HG03196 (cell line): ENCODE results near the gene GUCA2B.

Experiments used
- ATAC-seq: cut with Tn5 transposase; IDR thresholded peaks from one replicate; pipeline ENCODE4 v1.9.1; 2021; ENCODE audit not compliant: unreplicated experiment

The GUCA2B gene

DNA sequence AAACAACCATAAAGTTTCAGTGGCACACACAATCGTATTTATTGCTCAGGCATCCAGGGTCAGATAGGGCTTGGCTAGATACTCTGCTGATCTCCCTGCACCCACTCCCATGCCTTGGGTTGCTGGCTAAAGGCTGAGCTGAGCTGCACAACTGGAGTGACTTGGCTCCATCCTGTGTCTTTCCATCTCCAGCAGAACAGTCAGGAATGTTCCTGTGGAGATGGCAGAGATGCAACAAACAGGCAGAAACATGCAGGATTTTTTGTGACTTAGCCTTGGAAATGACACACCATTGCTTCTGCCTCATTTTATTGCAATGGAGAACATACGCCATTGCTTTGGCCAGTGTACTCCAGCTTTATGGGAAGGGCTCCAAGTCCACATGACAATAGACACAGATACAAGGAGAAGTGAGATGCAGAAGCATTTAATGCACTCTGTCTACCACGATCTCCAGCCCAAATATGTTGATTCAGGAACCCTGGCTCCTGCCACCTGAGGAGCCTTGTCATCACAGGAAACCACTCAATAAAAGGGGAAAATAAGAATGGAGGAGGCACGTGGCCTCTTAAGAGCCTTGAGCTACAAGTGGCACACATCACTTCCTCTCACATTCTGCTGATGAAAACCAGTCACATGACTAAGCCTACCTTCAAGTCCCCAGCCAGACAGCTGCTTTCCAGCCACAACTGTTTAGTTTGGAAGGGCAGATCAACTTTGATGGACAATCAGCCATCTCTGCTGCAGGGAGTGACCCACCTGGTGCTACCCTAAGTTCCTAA lies 10.1 kb upstream of the GUCA2B start:
- no peak for ATAC-seq

DNA sequence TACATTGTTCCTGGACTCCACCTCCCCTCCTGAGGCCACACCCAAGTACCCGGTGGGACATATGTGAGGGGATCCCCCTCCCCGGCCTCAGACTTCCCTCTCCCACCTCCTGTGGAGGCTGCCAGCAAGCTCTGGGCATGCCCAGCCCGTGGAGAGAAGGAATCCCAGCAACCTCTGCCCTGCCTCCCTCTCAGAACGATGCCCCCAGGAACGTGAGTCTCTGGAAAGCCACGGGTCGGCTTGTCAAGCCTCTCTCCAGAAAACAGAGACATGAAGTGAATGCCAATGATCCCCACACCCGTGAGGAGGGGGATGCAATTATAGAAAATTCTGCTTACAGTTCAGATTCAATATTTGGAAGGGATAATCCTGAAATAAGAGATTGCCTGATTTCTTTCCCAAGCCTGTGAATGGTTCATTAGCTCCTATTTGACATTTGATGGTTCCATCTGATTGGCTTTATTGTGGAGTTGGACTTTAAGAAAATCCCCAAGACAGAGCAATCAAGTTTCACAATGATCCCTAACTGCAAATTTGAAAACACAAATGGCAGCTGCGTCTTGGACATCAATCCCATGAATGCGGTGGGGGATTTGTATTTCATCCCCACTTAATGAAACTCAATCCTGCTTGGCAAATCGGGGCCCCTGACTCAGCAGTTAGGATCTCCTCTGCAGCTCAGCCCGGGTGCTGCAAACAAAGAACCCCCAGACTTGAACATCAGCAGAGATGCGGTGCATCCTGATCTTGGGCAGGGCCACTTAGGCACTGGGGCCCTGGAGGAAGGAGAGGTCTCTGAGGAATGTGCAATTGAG lies 9.1 kb upstream of the GUCA2B start:
- ATAC-seq, result no peak

DNA sequence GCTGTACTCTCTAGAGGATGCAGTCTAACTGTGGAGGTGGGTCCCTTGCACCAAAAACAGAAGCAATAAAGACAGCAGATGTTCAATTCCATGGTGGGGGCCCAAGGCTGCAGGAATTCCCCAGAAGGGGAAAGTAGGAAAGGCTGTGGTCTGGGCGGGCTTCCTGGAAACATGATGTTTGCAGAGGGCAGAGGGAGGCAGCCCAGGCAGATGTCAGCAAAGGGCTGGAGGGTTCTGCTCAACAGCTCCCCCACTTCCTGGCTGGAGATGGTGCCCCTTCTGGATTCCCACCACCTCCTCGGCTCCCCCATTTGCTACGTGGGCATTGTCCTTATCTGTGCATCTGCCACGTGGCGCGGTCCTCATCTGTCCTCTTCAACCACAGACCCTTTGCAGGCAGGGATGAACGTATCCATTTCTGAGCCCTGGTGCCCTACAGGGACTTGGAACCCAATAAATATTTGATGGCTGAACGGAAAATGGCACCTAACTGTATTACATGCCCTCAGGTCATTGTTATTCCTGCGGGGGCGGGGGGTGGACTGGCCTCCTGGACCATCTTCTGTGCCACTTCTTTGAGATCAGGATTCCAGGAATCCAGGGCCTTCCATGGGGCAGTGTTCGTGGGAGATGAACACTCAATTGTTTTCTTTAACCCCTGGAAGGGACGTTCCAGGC lies 8.4 kb upstream of the GUCA2B start:
- no peak for ATAC-seq

DNA sequence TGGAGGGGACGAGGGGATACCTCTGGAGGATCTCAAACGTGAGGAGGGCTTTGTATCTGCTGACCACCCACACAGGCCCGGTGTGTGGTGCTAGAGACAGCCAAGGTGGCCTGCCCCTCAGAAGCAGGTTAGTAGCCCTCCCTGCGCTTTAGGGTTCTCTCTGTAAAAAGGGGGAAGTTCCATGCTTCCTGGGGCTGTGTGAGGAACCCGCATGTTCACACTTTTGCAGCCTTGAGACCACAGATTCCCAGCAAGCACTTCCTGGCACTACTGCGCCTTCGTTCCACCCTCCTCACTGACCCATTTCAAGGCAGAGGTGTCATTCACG lies 7.9 kb upstream of the GUCA2B start:
- ATAC-seq, result no peak

DNA sequence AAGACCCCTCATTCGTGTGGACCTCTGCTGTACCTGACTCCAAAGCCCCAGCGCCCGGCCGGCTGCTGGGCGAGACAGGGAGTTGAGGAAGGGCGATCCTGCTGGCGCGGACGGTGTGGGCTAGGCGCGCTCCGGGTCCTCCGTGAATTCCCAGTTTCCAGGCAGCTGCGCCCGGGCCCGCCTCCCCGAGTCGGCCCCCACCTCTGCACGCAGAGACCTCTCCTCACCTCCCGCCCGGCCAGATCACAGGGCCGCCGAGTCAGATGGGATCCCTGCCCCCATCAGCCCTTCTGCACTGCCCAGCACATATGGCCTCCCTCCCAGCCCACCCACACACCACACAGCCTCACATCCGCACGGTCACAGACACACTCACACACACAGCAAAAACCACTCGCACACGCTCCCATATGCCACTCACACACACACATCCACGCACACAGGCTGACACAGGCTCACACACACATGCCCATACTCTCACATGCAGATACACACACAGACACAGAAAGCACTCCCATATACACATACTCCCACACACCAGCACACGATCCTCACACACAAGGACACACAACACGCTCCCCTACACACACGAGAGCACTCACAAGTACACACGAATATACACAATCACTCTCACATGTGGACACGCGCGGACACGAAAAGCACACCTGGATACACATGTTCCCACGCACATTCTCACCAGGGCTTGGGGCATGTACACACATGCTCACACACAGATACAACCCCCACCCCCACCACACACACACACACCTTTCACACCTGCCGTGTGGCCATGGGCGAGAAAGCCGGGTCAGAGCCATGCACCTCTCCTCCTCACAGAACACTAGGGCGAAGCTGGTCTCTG lies 7.2 kb upstream of the GUCA2B start:
- ATAC-seq, result no peak

DNA sequence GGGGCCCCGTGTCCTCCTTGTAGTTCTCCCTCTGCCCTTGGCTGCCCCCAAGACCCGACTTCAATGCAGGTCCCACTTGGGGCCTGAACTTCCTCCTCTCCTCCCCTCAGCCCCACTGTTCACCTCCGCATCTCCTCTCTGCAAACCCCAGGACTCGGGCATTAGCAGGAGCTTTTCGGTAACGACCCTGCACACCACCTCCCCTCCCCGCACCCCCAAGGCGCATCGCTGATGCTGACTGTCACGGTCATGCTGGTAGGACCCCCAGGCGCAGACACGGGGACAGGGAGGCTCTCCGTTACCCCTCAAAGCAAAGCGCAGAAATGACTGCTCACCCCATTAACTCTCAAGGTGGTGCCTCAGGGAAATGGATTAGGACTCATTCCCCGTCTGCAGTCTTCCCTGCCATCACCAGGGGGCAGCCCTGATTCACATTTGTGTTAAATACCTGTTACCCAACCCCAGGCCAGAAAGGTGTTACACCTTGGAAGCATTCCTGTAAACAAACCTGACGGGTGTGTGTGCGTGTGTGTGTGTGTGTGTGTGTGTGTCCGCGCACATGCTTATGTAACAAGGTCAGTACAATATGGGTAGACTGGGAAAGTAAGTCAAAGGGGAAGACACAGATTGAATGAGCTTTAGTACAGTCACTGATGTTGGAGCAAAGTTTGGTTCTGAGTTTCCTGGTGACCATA lies 6.4 kb upstream of the GUCA2B start:
- ATAC-seq, result no peak

DNA sequence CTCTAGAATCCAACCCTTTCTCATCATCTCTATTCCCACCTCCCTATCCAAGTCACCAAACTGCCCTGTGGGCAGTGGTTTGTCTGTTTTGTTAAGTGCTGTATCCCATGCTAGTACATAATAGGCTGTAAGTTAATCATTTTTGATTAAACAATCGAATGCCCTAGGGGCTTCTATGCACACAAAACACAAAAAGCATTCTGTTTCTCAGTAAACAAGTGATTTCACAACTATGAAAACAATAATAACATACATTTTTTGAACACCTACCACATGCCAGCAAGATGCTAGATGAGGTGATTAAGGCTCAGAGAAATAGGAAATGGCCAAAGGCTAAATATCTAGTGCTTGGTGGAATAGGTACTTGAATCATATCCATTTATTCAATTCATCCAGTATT lies 5.0 kb upstream of the GUCA2B start:
- no peak for ATAC-seq

DNA sequence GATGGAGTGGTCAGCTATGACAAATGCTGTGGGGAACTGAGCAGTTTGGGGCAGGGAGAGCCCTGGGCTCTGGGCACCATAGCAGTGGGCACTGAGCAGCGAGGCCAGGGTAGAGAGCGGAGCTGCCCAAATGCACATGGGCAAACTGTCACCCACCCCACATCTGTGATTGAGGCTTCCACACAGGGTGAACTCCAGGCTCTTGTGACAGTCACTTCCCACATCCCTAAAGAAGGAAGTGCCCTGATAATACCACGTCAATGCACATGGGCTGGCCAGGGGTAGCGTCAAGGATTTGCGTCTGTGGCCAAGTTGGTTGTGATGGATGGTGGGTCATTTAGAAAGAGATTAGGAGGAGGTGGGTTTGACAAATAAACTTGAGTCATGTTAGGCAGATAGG lies 2.6 kb upstream of the GUCA2B start:
- ATAC-seq, result no peak

DNA sequence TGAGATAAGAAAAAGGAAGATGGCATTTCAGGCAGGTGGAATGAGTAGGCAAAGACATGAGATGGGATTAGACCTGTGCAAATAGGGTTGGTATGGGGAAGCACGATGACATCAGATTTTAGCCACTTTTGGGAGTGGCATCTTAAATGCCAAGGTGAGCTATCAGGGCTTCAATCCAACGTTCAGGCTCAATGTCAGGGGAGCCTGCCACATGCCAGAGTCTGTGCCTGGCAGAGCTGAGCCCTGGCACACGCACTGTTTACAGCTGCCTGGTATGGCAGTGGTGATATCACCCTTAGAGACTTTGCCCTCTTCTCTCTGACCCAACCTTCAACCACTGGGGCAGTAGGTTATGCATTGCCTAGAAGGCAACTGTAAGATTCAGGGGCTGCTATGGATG lies 1.1 kb upstream of the GUCA2B start:
- no peak for ATAC-seq

DNA sequence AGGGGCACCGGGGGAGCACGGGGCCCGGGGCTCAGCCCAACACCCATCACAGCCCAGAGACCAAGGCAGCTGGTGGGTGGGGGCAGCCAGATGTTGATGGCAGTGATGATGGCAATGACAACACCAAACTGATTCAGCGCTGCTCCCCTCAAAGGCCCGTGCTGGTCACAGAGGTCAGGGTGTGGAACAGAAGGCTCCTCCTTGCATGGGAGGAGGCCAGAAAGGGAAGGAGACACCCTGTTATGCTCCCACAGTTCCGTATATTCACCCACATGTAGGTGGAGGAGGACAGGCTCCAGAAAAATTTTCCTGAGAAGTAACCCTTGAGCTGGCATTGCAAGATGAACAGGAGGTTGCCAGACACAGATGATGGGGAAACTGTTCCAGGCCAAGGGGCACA lies 414 bp downstream of the GUCA2B start:
- no peak for ATAC-seq

DNA sequence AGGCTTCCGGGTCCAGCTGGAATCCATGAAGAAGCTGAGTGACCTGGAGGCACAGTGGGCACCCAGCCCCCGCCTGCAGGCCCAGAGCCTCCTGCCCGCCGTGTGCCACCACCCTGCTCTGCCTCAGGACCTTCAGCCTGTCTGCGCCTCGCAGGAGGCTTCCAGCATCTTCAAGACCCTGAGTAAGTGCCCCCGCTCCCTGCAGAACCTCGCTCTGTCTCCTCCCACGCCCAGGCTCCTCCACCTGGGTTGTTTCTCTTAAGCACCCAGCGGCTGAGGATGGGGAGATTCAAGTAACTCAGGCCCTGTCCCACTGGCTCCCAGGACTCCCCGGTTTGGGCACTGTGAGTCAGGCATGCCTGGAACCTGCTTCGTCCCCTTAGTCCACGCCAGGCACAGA lies 1.5 kb downstream of the GUCA2B start:
- no peak for ATAC-seq

DNA sequence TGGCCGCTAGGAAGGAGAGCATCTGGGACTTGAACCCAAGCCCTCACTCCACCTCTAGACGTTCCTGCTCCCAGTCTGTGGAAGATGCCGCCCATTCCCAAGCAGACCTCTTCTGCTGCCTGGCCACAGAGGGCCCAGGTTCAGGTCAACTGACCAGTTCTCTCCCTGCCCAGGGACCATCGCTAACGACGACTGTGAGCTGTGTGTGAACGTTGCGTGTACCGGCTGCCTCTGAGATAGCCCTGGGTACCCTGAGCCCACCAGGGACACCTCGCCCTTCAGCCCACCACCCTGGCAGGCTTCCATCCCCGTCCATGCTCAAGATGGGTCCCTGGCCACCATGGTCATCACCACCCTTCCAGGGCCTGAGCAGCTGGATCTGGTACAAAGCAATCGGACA lies 2.2 kb downstream of the GUCA2B start:
- ATAC-seq, result no peak

DNA sequence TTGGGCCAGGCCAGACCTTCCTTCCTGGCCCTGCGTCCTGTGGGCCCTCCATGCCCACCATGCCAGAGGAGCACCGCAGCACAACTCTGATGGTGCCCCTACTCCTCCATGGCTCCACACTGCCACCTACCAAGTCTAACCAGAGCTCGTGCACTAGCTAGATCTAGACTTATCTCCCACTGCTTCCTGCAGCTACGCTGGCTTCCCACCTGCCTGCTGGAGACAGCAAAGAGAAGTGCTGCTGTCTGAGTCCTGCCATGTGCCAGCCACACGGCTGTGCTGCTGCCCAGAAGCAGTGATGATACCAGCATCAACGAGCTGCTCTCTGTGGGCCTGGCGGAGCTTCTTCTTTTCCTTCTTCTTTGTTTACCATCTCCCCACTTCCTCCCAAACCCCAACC lies 4.5 kb downstream of the GUCA2B start:
- no peak for ATAC-seq

DNA sequence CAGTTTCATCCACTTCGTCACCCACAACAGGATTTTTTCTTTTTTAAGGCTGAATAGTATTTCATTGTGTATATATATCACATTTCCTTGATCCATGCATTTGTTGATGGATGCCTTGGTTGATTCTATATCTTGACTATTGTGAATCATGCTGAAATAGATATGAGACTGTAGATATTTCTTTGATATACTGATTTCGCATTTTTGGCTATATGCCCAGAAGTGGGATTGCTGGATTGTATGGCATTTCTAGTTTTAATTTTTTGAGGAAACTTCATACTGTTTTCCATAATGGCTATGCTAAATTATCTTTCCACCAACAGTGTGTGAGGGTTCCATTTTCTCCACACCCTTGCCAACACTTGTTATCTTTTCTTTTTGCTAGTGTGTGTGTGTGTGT lies 5.0 kb downstream of the GUCA2B start:
- no peak for ATAC-seq

DNA sequence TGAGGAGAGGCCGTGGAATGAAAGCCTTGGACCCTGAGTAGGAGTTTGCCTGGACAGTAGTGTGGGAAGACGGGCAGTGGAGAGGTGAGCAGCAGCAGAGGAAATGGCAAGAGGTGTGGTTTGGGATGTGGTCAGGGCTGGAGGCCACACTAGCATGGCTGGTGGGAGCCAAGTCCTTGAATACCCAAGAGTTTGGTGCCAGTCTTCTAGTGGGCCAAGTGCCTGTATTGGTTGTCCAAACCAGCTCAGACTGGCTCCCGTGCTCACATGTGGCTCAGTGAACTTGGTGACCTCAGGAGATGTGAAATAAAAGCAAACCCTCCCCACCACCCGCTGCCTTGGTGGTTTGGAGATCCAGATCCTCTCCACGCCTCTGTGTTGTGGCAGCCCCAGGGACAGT lies 9.0 kb downstream of the GUCA2B start:
- no peak for ATAC-seq

DNA sequence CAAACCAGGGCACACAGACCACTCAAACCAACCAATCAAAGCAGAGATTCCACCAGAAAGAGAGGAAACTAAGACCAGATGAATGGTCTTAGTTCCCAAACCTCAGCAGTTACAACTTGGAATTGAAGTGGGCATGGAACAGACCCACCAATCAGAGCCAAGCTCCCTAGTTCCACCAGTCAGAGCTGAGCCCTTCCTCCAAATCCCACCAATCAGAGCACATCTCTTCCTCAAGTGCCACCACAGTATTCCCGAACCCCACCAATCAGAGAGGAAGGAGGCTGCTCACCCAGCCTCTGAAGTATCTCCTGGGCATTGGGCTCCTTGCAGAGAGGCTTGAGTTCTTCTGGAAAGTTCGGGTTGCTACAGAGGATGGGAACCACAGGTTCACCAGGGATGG lies 9.9 kb downstream of the GUCA2B start:
- ATAC-seq, result no peak

DNA sequence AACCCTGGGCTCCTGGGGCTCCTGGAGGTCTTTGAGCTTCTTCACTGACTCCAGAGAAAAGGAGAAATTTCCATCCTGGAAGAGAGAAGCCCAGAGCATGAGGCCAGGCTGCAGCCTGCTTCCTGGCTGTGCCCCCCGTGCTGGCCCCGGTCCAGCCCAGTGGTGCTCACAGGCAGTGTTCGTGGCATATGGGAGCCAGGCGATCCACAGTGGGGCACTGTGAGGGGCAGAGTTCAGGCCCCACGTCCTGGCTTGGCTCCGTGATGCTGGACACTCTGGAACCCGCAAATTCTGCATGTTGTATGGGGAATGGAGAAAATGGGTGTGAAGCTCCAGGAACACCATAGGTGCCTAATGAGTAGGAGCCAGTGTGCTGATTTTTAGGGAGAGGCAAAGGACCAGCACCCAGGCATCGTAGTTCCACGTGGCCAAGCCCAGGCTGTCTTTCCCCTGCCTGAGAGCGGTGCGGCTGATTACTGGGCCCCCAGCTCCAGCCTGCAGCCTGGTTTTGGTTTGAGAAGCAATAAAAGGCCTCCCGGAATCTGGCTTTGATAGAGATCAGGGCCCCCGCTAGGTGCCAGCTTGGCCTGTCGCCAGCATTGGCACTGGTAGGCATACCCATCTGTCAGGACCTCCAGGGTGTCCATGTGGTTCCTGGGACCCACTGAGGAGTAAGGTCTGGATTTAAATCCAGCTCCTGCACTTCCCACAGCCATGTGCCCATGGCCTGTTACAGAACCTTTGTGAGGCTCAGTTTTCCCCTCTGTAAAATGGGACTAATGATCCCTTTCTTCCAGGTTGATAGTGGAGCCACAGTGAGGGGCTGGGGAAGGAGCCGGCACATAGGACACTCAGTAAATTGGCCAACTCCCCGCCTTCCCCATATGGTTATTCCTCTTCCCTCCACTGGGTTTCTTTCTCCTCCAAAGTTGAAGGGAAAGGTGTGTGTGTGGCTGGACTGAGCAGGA lies 10.6 kb downstream of the GUCA2B start:
- no peak for ATAC-seq

DNA sequence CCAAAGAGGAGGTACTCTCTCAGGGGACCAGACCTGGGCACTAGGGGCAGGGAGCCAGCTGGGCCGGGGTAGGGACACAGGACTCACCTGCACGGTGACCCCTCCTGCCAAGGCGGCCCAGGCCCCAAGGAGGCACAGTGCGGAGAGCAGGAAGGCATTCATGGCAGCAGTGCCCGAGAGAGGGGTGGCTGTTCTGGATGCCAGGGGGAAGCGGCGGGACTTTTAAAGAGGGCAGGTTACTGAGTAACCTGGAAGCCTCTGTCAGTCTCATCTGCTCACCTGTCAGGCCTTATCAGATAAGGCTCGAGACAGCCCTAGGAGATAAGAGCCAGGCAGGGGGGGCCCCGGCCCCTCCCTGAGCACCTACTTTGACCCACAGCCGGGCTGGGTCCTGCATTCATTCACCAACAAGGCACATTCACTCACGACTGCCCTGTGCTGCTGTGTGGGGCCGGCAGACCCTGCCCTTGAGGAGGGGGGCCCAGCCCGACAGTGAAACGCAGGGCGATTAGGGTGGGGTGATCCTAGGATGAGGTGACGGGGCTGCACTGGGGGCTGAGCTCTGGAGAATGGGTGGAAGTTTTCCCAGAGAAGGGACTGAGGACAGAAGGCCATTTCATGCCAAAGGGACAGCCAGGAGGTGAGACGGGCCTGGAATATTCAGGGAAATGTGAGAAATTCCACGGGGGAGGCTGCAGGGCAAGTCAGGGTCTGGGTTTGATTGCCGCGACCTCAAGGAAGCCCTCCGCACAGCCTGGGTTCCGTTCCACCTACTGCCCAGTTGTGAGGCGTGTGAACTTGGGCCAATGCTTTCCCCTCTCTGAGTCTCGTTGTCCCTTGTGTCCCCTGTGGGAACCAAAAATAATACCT lies 11.6 kb downstream of the GUCA2B start, which contains the start of gene GUCA2A:
TSS of gene GUCA2A (minus strand) at position 195 of the 870 bp plus-strand sequence. CDS start at position 162, 33 bp downstream.
- no peak for ATAC-seq
